Upper lobe of left lung (tissue), 4 donors: ENCODE measurements around the gene ARAP3.

ENCODE experiments used
- CTCF ChIP-seq, 6 experiments: fragments of 450-650 bp in 4 of 6; fragments of 200-600 bp in 2 of 6; sonication (generic) in 2 of 6; IDR thresholded peaks; one replicate each; pipeline ENCODE4 v1.5.1; 2016 to 2019; ENCODE audit warnings: antibody characterized with exemption in 6 of 6
- EP300 ChIP-seq, 4 donors: sonication (generic); formaldehyde crosslinking; IDR thresholded peaks; one replicate each; pipeline ENCODE4 v1.5.1; 2017; ENCODE audit warnings: antibody characterized with exemption in 4 of 4, control low read depth in 2 of 4
- POLR2A ChIP-seq, 4 donors: fragments of 450-650 bp; IDR thresholded peaks; one replicate each; pipeline ENCODE4 v1.5.1; 2016 to 2017; ENCODE audit warnings: antibody characterized with exemption in 4 of 4, mild to moderate bottlenecking in 2 of 4
- POLR2AphosphoS5 ChIP-seq, 2 donors: sonication (generic); formaldehyde crosslinking; IDR thresholded peaks; one replicate each; pipeline ENCODE4 v1.5.1; 2017; ENCODE audit warnings: antibody characterized with exemption in 2 of 2

DNA sequence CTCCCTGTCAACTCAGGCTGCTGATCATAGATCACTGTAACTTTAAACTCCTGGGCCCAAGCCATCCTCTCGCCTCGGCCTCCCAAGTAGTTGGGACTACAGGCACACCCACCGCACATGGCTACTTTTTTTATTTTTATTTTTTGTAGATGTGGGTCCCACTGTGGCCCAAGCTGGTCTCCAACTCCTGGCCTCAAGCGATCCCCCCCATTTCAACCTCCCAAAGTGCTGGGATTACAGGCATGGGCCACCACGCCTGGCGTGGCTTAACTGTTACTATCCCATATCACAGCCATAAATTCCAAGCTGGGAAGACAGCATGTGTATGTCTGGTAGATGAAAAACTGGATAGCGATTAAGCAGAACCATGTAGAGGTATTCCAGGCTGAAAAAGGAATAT lies 46.4 kb downstream of the ARAP3 start:
- TF ChIP-seq POLR2A (IDR thresholded peaks at IDR 0.05) (no peak), POLR2AphosphoS5 (IDR thresholded peaks at IDR 0.05) (no peak), CTCF (IDR thresholded peaks at IDR 0.05) (no peak), EP300 (IDR thresholded peaks at IDR 0.05) (no peak)
